ENCODE results near the gene COL6A1. TPM values are rescaled to one million over a fixed set of nuclear protein-coding genes. Genes with fewer than 3 reads are reported as not detected.
A peak's percentile ranks its signal among the peaks of the same experiment; 100 is the strongest.

The COL6A1 gene
- total and polyA plus RNA-seq, 12 donors: 71.9 to 388 (median 143) TPM

GRCh38 chr21:45998871-45999580, 17.5 kb downstream of the COL6A1 start:
- peaks cover 0 to 4% (median 0%) of the 10 kb centered on the region in 11 donors for H3K9me3 ChIP-seq
- no peak for TF ChIP-seq CTCF (IDR thresholded peaks at IDR 0.05)
- ATAC-seq (no peak), DNase-seq (peak in 1 of 2 donors; percentile 3)
- H3K4me1 ChIP-seq: no peaks in the 10 kb centered on the region
- H3K36me3 ChIP-seq: peaks cover 0 to 95% (median 55%) of the 10 kb centered on the region in 9 donors
- H3K27ac ChIP-seq: peak overlapping the region in 1 of 10 donors; percentile 23
- H3K4me3 ChIP-seq: no peak overlapping the region
- intact Hi-C loops (cut with DNase I): loop anchor here in 1 of 10 donors (10.0 kb wide), 1 partner anchor 116 kb away; no protein-coding TSS in a partner anchor
- 95% methylated on average over 33 of the region's 33 CpGs for WGBS, 2 donors
- no peaks in the 10 kb centered on the region for H3K27me3 ChIP-seq

GRCh38 chr21:45999581-46000181, 18.1 kb downstream of the COL6A1 start:
- peaks cover 0 to 98% (median 55%) of the 10 kb centered on the region in 9 donors for H3K36me3 ChIP-seq
- H3K4me3 ChIP-seq: no peak overlapping the region
- no peaks in the 10 kb centered on the region for H3K27me3 ChIP-seq
- intact Hi-C loops (cut with DNase I): loop anchor here in 1 of 10 donors (10.0 kb wide), 1 partner anchor 115 kb away; no protein-coding TSS in a partner anchor
- H3K27ac ChIP-seq: peak overlapping the region in 1 of 10 donors; percentile 23
- ATAC-seq: no peak
- H3K4me1 ChIP-seq: no peaks in the 10 kb centered on the region
- peak in 1 of 2 donors; percentile 3 for DNase-seq
- 76 to 78% methylated on average over 21 of the region's 21 CpGs for WGBS, 2 donors
- no peak for TF ChIP-seq CTCF (IDR thresholded peaks at IDR 0.05)
- H3K9me3 ChIP-seq: peaks cover 0 to 4% (median 0%) of the 10 kb centered on the region in 11 donors

- no peak overlapping the region for H3K4me3 ChIP-seq
- WGBS, 2 donors: 85 to 92% methylated on average over 26 to 27 of the region's 27 CpGs
- no peaks in the 10 kb centered on the region for H3K27me3 ChIP-seq
- no peaks in the 10 kb centered on the region for H3K4me1 ChIP-seq
- H3K9me3 ChIP-seq: peaks cover 0 to 4% (median 0%) of the 10 kb centered on the region in 11 donors
- peak overlapping the region in 1 of 10 donors; percentile 20 for H3K27ac ChIP-seq
- DNase-seq: peak; percentile 2 to 11
- no peak for ATAC-seq
- intact Hi-C loops (cut with DNase I): no loop called here
- peaks cover 0 to 95% (median 55%) of the 10 kb centered on the region in 9 donors for H3K36me3 ChIP-seq
- no peak for TF ChIP-seq CTCF (IDR thresholded peaks at IDR 0.05)
Measured at GRCh38 chr21:46000182-46000730, 18.7 kb downstream of the COL6A1 start.

Measured in heart right ventricle (tissue), 16 donors.